GM23338 (cell line): ENCODE measurements around the gene ACSL4. TPM values are rescaled to one million over a fixed set of nuclear protein-coding genes. Genes with fewer than 3 reads are reported as not detected.
A peak's percentile ranks its signal among the peaks of the same experiment; 100 is the strongest.

Experiments
- ATAC-seq: fragments of 200-7000 bp; cut with Tn5 transposase; 3 replicates; pipeline ENCODE4 v1.9.1; 2020
- DNase-seq: peaks from one replicate; pipeline ENCODE4 v3.0.0-alpha.2; 2015; ENCODE audit warnings: low spot score
- H2AFZ ChIP-seq: fragments of 200-600 bp; sonication (generic); 2 replicates; pipeline ENCODE4 v1.8.0; 2016; ENCODE audit warnings: antibody characterized with exemption, mild to moderate bottlenecking, moderate library complexity
- H3F3A ChIP-seq: fragments of 200-600 bp; sonication (generic); replicated peaks from 2 replicates; pipeline ENCODE4 v1.8.0; 2017; ENCODE audit warnings: antibody characterized with exemption, mixed run types, low read depth
- H3K27ac ChIP-seq: fragments of 200-600 bp; sonication (generic); 2 replicates; pipeline ENCODE4 v1.6.1; 2016; ENCODE audit warnings: low read depth
- H3K27me3 ChIP-seq: fragments of 200-600 bp; sonication (generic); 2 replicates; pipeline ENCODE4 v1.8.0; 2016; ENCODE audit warnings: mild to moderate bottlenecking, mixed run types, moderate library complexity; ENCODE audit not compliant: insufficient read depth
- H3K36me3 ChIP-seq: fragments of 200-600 bp; sonication (generic); 2 replicates; pipeline ENCODE4 v1.8.0; 2016; ENCODE audit warnings: mild to moderate bottlenecking; ENCODE audit not compliant: insufficient read depth
- H3K4me1 ChIP-seq: fragments of 200-600 bp; sonication (generic); 2 replicates; pipeline ENCODE4 v1.8.0; 2016; ENCODE audit warnings: mild to moderate bottlenecking, moderate library complexity; ENCODE audit not compliant: insufficient read depth
- H3K4me2 ChIP-seq: fragments of 200-600 bp; sonication (generic); 2 replicates; pipeline ENCODE4 v1.7.1; 2017; ENCODE audit warnings: mixed run types
- H3K4me3 ChIP-seq: fragments of 200-600 bp; sonication (generic); 2 replicates; pipeline ENCODE4 v1.6.1; 2016; ENCODE audit warnings: mixed run types
- H3K79me2 ChIP-seq: fragments of 200-600 bp; sonication (generic); replicated peaks from 2 replicates; pipeline ENCODE4 v1.8.0; 2017; ENCODE audit warnings: mild to moderate bottlenecking; ENCODE audit not compliant: insufficient read depth
- H3K9me2 ChIP-seq: fragments of 200-600 bp; sonication (generic); 2 replicates; pipeline ENCODE4 v1.8.0; 2017; ENCODE audit not compliant: insufficient read depth
- H4K20me1 ChIP-seq: fragments of 200-600 bp; sonication (generic); replicated peaks from 2 replicates; pipeline ENCODE4 v1.8.0; 2017; ENCODE audit warnings: mild to moderate bottlenecking; ENCODE audit not compliant: insufficient read depth
- H3K27ac Mint-ChIP-seq: 2 replicates; pipeline ENCODE4 v1.8.0; 2020; ENCODE audit warnings: inconsistent platforms, mild to moderate bottlenecking, moderate library complexity, mixed read lengths
- H3K27me3 Mint-ChIP-seq: 3 replicates; pipeline ENCODE4 v1.8.0; 2022; ENCODE audit warnings: low read depth, mild to moderate bottlenecking, moderate library complexity, mixed read lengths, inconsistent platforms; ENCODE audit not compliant: insufficient read depth, poor library complexity
- H3K36me3 Mint-ChIP-seq: 3 replicates; pipeline ENCODE4 v1.8.0; 2021; ENCODE audit warnings: low read depth, mild to moderate bottlenecking, inconsistent platforms, moderate library complexity, mixed read lengths
- H3K4me1 Mint-ChIP-seq: 3 replicates; pipeline ENCODE4 v1.8.0; 2020; ENCODE audit warnings: mild to moderate bottlenecking, inconsistent platforms, mixed read lengths
- H3K4me3 Mint-ChIP-seq: 3 replicates; pipeline ENCODE4 v1.8.0; 2021; ENCODE audit warnings: moderate library complexity, mild to moderate bottlenecking, inconsistent platforms, mixed read lengths
- H3K9me3 Mint-ChIP-seq: 3 replicates; pipeline ENCODE4 v1.8.0; 2020; ENCODE audit warnings: moderate library complexity, mild to moderate bottlenecking, inconsistent platforms, mixed read lengths
- CTCF ChIP-seq, 2 experiments: fragments of 200-600 bp in 1 of 2; sonication (generic) in 1 of 2; conservative IDR thresholded peaks; 2 replicates each; pipeline versions ENCODE4 v1.5.1 to v1.6.1; 2016 to 2017; ENCODE audit warnings: antibody characterized with exemption in 2 of 2, low read depth in 2 of 2, mild to moderate bottlenecking in 2 of 2, moderate library complexity in 1 of 2
- ETS1 ChIP-seq: IDR thresholded peaks from 2 replicates; pipeline ENCODE4 v1.6.1; 2016; ENCODE audit warnings: antibody characterized with exemption
- EZH2 ChIP-seq: fragments of 200-600 bp; sonication (generic); IDR thresholded peaks from one replicate; pipeline ENCODE4 v1.8.0; 2017; ENCODE audit warnings: antibody characterized with exemption, mild to moderate bottlenecking, low read depth; ENCODE audit not compliant: unreplicated experiment
- NANOG ChIP-seq: IDR thresholded peaks from 2 replicates; pipeline ENCODE4 v1.6.1; 2016; ENCODE audit warnings: antibody characterized with exemption, borderline replicate concordance
- POLR2AphosphoS5 ChIP-seq: IDR thresholded peaks from 2 replicates; pipeline ENCODE4 v1.6.1; 2016; ENCODE audit warnings: antibody characterized with exemption, low read depth
- REST ChIP-seq: IDR thresholded peaks from one replicate; pipeline ENCODE4 v1.6.1; 2018; ENCODE audit warnings: antibody characterized with exemption; ENCODE audit not compliant: unreplicated experiment
- ZNF331 ChIP-seq: fragments of 250-450 bp; sonication (Bioruptor Pico); IDR thresholded peaks from 2 replicates; pipeline ENCODE4 v1.5.0; 2020; ENCODE audit warnings: low read depth, mild to moderate bottlenecking, moderate library complexity
- polyA plus RNA-seq: library from polyadenylated mRNA; unstranded; fragments of >200 nt; fragmentation: Nextera tagmentation; extraction: Ambion mirVana; gene quantifications from 2 replicates; pipeline ENCODE4 v1.2.1, GENCODE V29; 2016
- total RNA-seq: library from RNA; depleted of rRNA; stranded (reverse); fragments of >200 nt; shearing (Covaris generic); gene quantifications from 2 replicates; pipeline ENCODE4 v1.2.3, GENCODE V29; 2014
- TF ChIP-seq, protein P1 (sequence below): fragments of 250-450 bp; sonication (Bioruptor Pico); IDR thresholded peaks from 2 replicates; pipeline ENCODE4 v1.5.0; 2020; ENCODE audit warnings: mild to moderate bottlenecking, moderate library complexity

The ACSL4 gene
- total and polyA plus RNA-seq, 2 experiments from 2014 or later: 17.8 to 76.3 TPM

DNA sequence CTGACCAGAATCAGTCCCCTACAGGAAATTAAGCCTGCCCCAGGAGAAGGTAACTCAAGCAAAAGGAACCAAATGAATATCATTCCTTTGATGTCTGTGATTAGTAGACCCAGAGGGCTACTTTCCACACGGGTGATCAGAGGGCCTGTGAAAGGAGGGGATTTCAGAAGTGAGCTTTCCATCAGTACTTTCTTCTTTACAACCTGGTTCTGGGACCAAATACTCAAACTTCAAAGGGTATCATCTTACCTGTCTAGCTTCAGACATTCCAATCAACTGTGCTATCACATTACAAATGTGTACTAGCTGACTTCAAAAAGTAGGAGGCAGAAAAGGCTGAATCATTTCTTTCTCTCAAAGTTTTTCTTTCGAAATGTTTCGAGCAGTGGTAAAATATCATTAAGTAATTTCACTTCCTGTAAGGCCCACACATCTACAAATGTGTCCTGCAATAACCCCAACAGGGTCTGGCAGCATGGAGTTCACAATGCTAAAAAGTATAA is 23.9 kb downstream of the ACSL4 start:
- Mint-ChIP-seq H3K9me3 (no peaks in the 10 kb centered on the region), H3K4me3 (no peak overlapping the region), H3K27ac (0 out of 2 replicates have a peak overlapping the region, but pooled peaks have one; percentile 20), H3K27me3 (no peaks in the 10 kb centered on the region), H3K36me3 (no peaks in the 10 kb centered on the region), H3K4me1 (peaks cover 4% of the 10 kb centered on the region; the same call in 2 of the 3 replicates)
- Histone ChIP-seq H3K4me2 (no peak overlapping the region), H2AFZ (no peak overlapping the region), H3K79me2 (peaks cover 68% of the 10 kb centered on the region), H4K20me1 (no peaks in the 10 kb centered on the region), H3K36me3 (no peaks in the 10 kb centered on the region), H3F3A (no peaks in the 10 kb centered on the region), H3K9me2 (no peaks in the 10 kb centered on the region), H3K27ac (no peak overlapping the region), H3K27me3 (no peaks in the 10 kb centered on the region), H3K4me1 (no peaks in the 10 kb centered on the region), H3K4me3 (no peak overlapping the region)
- TF ChIP-seq POLR2AphosphoS5: no peak
- TF ChIP-seq REST: no peak
- no peak for TF ChIP-seq ZNF331 (CRISPR knock-in tag)
- TF ChIP-seq, protein P1, sequence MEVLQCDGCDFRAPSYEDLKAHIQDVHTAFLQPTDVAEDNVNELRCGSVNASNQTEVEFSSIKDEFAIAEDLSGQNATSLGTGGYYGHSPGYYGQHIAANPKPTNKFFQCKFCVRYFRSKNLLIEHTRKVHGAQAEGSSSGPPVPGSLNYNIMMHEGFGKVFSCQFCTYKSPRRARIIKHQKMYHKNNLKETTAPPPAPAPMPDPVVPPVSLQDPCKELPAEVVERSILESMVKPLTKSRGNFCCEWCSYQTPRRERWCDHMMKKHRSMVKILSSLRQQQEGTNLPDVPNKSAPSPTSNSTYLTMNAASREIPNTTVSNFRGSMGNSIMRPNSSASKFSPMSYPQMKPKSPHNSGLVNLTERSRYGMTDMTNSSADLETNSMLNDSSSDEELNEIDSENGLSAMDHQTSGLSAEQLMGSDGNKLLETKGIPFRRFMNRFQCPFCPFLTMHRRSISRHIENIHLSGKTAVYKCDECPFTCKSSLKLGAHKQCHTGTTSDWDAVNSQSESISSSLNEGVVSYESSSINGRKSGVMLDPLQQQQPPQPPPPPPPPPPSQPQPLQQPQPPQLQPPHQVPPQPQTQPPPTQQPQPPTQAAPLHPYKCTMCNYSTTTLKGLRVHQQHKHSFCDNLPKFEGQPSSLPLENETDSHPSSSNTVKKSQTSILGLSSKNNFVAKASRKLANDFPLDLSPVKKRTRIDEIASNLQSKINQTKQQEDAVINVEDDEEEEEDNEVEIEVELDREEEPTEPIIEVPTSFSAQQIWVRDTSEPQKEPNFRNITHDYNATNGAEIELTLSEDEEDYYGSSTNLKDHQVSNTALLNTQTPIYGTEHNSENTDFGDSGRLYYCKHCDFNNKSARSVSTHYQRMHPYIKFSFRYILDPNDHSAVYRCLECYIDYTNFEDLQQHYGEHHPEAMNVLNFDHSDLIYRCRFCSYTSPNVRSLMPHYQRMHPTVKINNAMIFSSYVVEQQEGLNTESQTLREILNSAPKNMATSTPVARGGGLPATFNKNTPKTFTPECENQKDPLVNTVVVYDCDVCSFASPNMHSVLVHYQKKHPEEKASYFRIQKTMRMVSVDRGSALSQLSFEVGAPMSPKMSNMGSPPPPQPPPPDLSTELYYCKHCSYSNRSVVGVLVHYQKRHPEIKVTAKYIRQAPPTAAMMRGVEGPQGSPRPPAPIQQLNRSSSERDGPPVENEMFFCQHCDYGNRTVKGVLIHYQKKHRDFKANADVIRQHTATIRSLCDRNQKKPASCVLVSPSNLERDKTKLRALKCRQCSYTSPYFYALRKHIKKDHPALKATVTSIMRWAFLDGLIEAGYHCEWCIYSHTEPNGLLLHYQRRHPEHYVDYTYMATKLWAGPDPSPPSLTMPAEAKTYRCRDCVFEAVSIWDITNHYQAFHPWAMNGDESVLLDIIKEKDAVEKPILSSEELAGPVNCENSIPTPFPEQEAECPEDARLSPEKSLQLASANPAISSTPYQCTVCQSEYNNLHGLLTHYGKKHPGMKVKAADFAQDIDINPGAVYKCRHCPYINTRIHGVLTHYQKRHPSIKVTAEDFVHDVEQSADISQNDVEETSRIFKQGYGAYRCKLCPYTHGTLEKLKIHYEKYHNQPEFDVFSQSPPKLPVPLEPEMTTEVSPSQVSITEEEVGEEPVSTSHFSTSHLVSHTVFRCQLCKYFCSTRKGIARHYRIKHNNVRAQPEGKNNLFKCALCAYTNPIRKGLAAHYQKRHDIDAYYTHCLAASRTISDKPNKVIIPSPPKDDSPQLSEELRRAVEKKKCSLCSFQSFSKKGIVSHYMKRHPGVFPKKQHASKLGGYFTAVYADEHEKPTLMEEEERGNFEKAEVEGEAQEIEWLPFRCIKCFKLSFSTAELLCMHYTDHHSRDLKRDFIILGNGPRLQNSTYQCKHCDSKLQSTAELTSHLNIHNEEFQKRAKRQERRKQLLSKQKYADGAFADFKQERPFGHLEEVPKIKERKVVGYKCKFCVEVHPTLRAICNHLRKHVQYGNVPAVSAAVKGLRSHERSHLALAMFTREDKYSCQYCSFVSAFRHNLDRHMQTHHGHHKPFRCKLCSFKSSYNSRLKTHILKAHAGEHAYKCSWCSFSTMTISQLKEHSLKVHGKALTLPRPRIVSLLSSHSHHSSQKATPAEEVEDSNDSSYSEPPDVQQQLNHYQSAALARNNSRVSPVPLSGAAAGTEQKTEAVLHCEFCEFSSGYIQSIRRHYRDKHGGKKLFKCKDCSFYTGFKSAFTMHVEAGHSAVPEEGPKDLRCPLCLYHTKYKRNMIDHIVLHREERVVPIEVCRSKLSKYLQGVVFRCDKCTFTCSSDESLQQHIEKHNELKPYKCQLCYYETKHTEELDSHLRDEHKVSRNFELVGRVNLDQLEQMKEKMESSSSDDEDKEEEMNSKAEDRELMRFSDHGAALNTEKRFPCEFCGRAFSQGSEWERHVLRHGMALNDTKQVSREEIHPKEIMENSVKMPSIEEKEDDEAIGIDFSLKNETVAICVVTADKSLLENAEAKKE (CRISPR knock-in tag): no peak
- TF ChIP-seq ETS1: no peak
- no peak for TF ChIP-seq NANOG
- no peak for TF ChIP-seq EZH2
- no peak for TF ChIP-seq CTCF (conservative IDR thresholded peaks at IDR 0.05; ENCODE audit: low read depth in 2 of 2)
- DNase-seq (peak; percentile 8), ATAC-seq (no peak)
